Osteoblast (primary cell): ENCODE measurements around the gene TRPC5OS. TPM values are rescaled to one million over a fixed set of nuclear protein-coding genes. Genes with fewer than 3 reads are reported as not detected.

ENCODE experiments used
- DNase-seq: peaks from one replicate; pipeline ENCODE4 v3.0.0; 2011; ENCODE audit warnings: low spot score, mixed read lengths; ENCODE audit not compliant: insufficient read length; ENCODE audit errors: missing footprints
- H2AFZ ChIP-seq: 2 replicates; pipeline ENCODE4 v1.6.0; 2011; ENCODE audit warnings: mild to moderate bottlenecking, low read length
- H3K27ac ChIP-seq: 2 replicates; pipeline ENCODE4 v1.5.1; 2011; ENCODE audit warnings: mild to moderate bottlenecking, low read depth, low read length, moderate library complexity
- H3K27me3 ChIP-seq: 2 replicates; pipeline ENCODE4 v1.6.0; 2012; ENCODE audit warnings: mild to moderate bottlenecking, control low read depth, inconsistent platforms, low read length, moderate library complexity; ENCODE audit not compliant: insufficient read depth
- H3K36me3 ChIP-seq: 2 replicates; pipeline ENCODE4 v1.5.1; 2011; ENCODE audit warnings: mild to moderate bottlenecking, low read length, control low read depth, moderate library complexity; ENCODE audit not compliant: insufficient read depth
- H3K4me1 ChIP-seq: 2 replicates; pipeline ENCODE4 v1.5.1; 2011; ENCODE audit warnings: mild to moderate bottlenecking, low read length, control low read depth, moderate library complexity; ENCODE audit not compliant: insufficient read depth
- H3K4me2 ChIP-seq: 2 replicates; pipeline ENCODE4 v1.6.0; 2011; ENCODE audit warnings: mild to moderate bottlenecking, low read length; ENCODE audit not compliant: insufficient read depth
- H3K4me3 ChIP-seq: fragments of 200-600 bp; sonication (generic); 3 replicates; pipeline ENCODE4 v1.5.1; 2012; ENCODE audit warnings: mild to moderate bottlenecking, low read length, inconsistent platforms; ENCODE audit not compliant: insufficient read depth
- H3K79me2 ChIP-seq: 2 replicates; pipeline ENCODE4 v1.6.0; 2012; ENCODE audit warnings: mild to moderate bottlenecking, low read length, control low read depth, inconsistent platforms; ENCODE audit not compliant: insufficient read depth
- H3K9me3 ChIP-seq: 2 replicates; pipeline ENCODE4 v1.5.1; 2011; ENCODE audit warnings: low read depth, low read length, control low read depth
- H4K20me1 ChIP-seq: 2 replicates; pipeline ENCODE4 v1.6.0; 2012; ENCODE audit warnings: mild to moderate bottlenecking, low read length, control low read depth; ENCODE audit not compliant: insufficient read depth
- total RNA-seq: library from RNA; depleted of rRNA; stranded (reverse); fragments of >200 nt; gene quantifications from 2 replicates; pipeline ENCODE4 v1.2.3, GENCODE V29; 2012
- TF ChIP-seq, protein P1 (sequence below): IDR thresholded peaks from 2 replicates; pipeline ENCODE4 v1.5.1; 2011; ENCODE audit warnings: mild to moderate bottlenecking, low read depth, low read length, moderate library complexity; ENCODE audit errors: extremely low read depth

The TRPC5OS gene
- total RNA-seq, 1 donor = not detected

GRCh38 chrX:111868726-111869638, 7.0 kb upstream of the TRPC5OS start:
- Histone ChIP-seq H3K27me3 (peaks cover 23% of the 10 kb centered on the region), H3K27ac (no peak overlapping the region), H2AFZ (no peak overlapping the region), H3K4me2 (no peak overlapping the region), H3K9me3 (no peaks in the 10 kb centered on the region), H3K79me2 (no peaks in the 10 kb centered on the region), H3K4me3 (no peak overlapping the region), H3K4me1 (no peaks in the 10 kb centered on the region), H4K20me1 (no peaks in the 10 kb centered on the region), H3K36me3 (no peaks in the 10 kb centered on the region)
- TF ChIP-seq, protein P1, sequence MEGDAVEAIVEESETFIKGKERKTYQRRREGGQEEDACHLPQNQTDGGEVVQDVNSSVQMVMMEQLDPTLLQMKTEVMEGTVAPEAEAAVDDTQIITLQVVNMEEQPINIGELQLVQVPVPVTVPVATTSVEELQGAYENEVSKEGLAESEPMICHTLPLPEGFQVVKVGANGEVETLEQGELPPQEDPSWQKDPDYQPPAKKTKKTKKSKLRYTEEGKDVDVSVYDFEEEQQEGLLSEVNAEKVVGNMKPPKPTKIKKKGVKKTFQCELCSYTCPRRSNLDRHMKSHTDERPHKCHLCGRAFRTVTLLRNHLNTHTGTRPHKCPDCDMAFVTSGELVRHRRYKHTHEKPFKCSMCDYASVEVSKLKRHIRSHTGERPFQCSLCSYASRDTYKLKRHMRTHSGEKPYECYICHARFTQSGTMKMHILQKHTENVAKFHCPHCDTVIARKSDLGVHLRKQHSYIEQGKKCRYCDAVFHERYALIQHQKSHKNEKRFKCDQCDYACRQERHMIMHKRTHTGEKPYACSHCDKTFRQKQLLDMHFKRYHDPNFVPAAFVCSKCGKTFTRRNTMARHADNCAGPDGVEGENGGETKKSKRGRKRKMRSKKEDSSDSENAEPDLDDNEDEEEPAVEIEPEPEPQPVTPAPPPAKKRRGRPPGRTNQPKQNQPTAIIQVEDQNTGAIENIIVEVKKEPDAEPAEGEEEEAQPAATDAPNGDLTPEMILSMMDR = no peak
- no peak for DNase-seq

DNA sequence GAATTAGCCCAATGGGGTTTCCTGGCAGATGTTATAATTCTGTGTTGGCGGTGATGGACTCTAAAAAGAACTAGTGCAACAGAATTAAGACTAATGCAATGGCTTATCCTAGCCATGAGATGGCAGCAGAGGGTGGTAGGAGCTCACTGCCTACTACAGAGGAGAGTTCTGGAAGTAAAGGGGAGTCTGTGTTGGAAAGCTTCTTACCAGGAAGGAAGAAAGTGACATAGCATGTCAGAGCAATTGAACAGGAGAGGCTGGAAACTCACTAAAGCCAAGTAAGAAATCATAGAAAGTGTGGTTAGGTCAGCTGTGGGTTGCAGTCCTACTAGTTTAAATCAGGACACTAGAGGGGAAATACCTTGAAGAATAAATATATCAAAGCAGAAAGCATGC, 6.3 kb upstream of the TRPC5OS start:
- Histone ChIP-seq H3K36me3 (no peaks in the 10 kb centered on the region), H3K4me1 (no peaks in the 10 kb centered on the region), H3K79me2 (no peaks in the 10 kb centered on the region), H3K4me3 (no peak overlapping the region), H4K20me1 (no peaks in the 10 kb centered on the region), H3K4me2 (no peak overlapping the region), H3K27me3 (peaks cover 28% of the 10 kb centered on the region), H3K9me3 (no peaks in the 10 kb centered on the region), H2AFZ (no peak overlapping the region), H3K27ac (no peak overlapping the region)
- DNase-seq = peak; percentile 59
- TF ChIP-seq, protein P1 = peak; percentile 71

- no peak overlapping the region for H3K27ac ChIP-seq
- H3K27me3 ChIP-seq = peaks cover 10% of the 10 kb centered on the region
- DNase-seq = no peak
- H3K4me2 ChIP-seq = no peak overlapping the region
- H2AFZ ChIP-seq = no peak overlapping the region
- H4K20me1 ChIP-seq = no peaks in the 10 kb centered on the region
- TF ChIP-seq, protein P1 = no peak
- no peaks in the 10 kb centered on the region for H3K9me3 ChIP-seq
- no peak overlapping the region for H3K4me3 ChIP-seq
- H3K36me3 ChIP-seq = no peaks in the 10 kb centered on the region
- H3K79me2 ChIP-seq = no peaks in the 10 kb centered on the region
- H3K4me1 ChIP-seq = no peaks in the 10 kb centered on the region
Observed at GRCh38 chrX:111874241-111874640, 1.7 kb upstream of the TRPC5OS start.

GRCh38 chrX:111876646-111877045, 665 bp downstream of the TRPC5OS start:
- no peaks in the 10 kb centered on the region for H3K4me1 ChIP-seq
- no peaks in the 10 kb centered on the region for H3K79me2 ChIP-seq
- no peaks in the 10 kb centered on the region for H4K20me1 ChIP-seq
- H3K4me2 ChIP-seq = no peak overlapping the region
- peaks cover 10% of the 10 kb centered on the region for H3K27me3 ChIP-seq
- no peaks in the 10 kb centered on the region for H3K9me3 ChIP-seq
- no peak for DNase-seq
- no peak overlapping the region for H3K27ac ChIP-seq
- TF ChIP-seq, protein P1 = no peak
- no peaks in the 10 kb centered on the region for H3K36me3 ChIP-seq
- no peak overlapping the region for H2AFZ ChIP-seq
- no peak overlapping the region for H3K4me3 ChIP-seq
